Activated CD8-positive, alpha-beta memory T cell treated with anti-CD3 and anti-CD28 coated beads for 36 hours (primary cell): ENCODE data around the gene NAALADL2. TPM values are rescaled to one million over a fixed set of nuclear protein-coding genes. Genes with fewer than 3 reads are reported as not detected.
"Not testable (repeated sequence)": the region's sequence is repeated elsewhere in the genome, so short reads cannot be mapped to it uniquely, and the experiment has no call there.

ENCODE experiments used
- CTCF ChIA-PET: fragments of 350-600 bp; sonication (Branson Sonifier 250); formaldehyde crosslinking; loops from one replicate; lab custom pipeline; 2021; ENCODE audit warnings: antibody characterized with exemption; lab: Charles Lee
- POLR2A ChIA-PET: fragments of 350-600 bp; sonication (Branson Sonifier 250); formaldehyde crosslinking; loops from one replicate; lab custom pipeline; 2021; ENCODE audit warnings: antibody characterized with exemption; lab: Charles Lee
- total RNA-seq, 2 experiments: library from RNA; stranded (reverse); gene quantifications; one replicate each; pipeline ENCODE4 v1.2.3, GENCODE V29; 2021

NAALADL2 gene
- total RNA-seq, 2 experiments from 2014 or later, result not detected

DNA sequence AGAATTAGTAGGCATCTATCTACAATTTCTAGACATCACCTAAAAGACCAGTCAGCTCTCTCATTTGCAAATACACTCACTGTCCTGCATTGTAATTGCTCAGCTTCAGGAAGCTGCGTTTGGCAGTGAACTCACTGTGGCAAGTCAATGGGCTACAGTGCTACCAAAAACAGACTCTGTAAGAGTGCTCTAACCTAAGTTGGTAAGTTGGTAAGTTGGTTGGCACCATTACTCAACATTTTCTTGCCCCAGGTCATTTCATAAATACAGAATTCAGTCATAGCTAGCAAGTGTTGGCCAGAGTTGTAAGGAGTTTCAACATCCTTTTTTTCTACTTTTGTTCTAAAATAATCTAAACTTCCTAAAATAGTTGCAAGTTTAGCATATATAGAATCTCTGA, 466.3 kb downstream of the NAALADL2 start:
- ChIA-PET CTCF (no interaction called here), POLR2A (no interaction called here)

DNA sequence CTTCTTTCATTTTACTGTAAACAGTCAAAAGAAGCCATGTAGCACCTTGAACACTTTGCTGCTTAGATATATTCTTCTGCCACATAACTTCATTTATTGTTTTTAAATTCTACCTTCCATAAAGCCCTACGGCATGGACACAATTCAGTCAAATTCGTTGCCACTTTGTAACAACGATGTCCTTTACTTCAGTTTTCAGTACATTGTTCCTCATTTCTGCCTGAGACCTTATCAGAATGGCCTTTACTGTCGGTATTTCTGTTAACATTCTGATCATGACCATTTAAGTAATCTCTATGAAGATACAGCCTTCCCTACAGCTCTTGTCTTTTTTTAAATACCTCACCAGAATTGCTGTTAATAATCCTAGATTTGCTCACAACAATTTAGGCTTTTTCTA, 466.9 kb downstream of the NAALADL2 start:
- POLR2A ChIA-PET, result no interaction called here
- CTCF ChIA-PET, result no interaction called here

GRCh38 chr3:175329373-175329772, 470.2 kb downstream of the NAALADL2 start:
- ChIA-PET CTCF (no interaction called here), POLR2A (no interaction called here)

DNA sequence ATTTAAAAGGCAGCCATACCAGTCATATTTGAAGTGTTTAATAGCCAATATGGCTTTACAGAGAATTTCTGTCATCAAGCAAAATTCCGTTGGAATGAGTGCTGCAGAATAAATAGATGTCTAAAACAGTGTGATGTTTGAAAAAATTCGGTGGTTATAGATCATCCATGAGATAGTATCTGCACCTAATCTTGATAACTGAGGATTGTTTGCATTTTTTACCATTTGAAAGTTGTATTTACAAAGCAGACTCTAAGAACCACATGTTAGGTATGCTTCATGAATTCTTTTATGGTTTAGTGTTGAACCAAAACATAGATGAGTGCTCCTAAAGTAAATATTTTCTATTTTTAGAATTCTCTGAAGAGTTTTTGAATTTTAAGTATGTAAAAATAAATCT, 476.1 kb downstream of the NAALADL2 start:
- ChIA-PET CTCF (no interaction called here), POLR2A (no interaction called here)

GRCh38 chr3:175336406-175337133, 477.4 kb downstream of the NAALADL2 start:
- ChIA-PET POLR2A (no interaction called here), CTCF (no interaction called here)

DNA sequence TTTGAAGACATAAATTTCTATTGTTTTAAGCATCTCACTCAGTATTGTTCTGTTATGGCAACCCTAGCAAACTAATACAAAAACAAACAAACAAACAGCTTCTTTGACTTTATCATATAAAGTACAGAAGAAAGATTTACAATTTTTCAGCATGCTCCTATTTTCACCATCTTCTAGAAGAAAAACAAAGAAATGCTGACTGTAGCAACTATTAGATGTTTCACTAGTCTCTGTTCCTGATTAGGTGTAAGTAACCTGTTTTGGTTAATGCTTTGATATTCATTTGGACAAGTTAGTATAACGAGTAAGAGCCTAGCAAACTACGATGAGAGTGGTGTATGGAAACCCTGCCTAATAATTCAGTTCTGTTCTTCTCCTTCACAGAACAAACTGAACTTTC, 478.5 kb downstream of the NAALADL2 start:
- CTCF ChIA-PET, result no interaction called here

GRCh38 chr3:175338775-175339535, 479.8 kb downstream of the NAALADL2 start:
- POLR2A ChIA-PET, result no interaction called here
- CTCF ChIA-PET, result no interaction called here

More for the DNA sequence above, 478.5 kb downstream of the NAALADL2 start:
- POLR2A ChIA-PET, result no interaction called here

DNA sequence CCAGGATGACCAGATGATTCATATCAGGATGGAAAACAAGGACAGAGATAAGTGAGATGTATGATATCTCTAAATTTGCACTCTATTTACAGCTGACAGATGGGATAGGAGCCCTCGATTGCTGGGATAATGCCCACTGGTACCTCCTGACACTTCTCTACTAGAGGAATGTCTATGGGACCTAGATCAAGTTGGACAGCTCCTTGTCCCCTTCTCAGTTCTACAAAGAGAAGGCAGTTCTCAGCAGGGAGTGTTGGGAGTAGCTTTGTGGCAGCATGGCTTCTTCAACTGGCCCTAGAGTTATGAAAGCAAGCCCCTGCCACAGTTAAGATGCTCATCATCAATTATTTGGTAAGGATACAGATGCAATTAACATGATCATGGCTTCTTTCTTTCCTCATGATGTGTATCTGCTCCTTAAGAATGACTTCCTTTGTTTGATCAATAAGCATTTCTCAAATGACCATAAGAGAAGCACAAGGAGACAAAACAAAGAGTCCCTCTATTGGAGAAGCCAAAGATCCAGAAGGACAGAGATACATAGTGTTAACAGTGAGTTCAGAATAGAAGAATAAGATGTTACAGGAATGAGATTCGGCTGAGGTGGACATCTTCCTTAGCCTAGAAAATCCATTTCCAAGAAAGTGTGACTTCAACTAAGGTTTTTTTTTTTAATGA, 481.3 kb downstream of the NAALADL2 start:
- CTCF ChIA-PET, result no interaction called here
- POLR2A ChIA-PET, result no interaction called here

DNA sequence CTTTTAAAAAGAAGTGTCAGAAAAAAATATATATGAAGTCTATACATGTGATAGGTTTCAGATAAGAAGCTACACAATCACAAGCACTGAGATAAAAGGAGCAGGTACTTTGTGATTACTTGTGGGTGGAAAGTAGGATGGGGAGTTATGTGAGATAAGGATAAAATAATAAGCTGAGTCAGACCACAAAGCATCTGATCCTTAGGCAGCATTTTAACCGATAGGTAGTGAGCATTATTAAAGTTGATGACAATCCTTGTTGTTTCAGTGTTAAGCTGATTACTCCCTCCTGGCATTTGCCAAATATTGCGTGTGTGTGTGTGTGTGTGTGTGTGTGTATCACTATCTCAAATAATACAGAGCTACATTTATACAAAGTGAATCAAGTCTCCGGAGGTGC, 483.1 kb downstream of the NAALADL2 start:
- POLR2A ChIA-PET, result no interaction called here
- CTCF ChIA-PET, result no interaction called here

DNA sequence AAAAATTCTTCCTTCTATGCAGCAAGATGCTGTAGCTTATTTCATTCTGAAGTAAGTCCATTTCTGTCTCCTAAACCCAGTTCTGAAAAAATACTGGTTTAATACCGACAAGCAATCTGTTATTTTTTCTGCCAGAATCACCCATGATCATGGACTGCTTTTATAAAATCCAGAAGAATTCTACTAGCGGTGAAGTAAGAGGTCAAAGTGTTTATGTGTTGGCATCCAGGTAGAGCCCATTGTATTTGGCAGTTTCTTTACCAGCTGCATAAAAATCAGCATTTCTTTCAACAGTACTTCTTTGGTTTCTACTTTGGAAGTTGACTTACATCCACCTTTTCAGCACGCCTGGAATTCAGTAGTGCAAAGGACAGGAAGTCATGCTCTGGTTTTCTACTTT, 484.8 kb downstream of the NAALADL2 start:
- CTCF ChIA-PET, result no interaction called here
- POLR2A ChIA-PET, result no interaction called here

DNA sequence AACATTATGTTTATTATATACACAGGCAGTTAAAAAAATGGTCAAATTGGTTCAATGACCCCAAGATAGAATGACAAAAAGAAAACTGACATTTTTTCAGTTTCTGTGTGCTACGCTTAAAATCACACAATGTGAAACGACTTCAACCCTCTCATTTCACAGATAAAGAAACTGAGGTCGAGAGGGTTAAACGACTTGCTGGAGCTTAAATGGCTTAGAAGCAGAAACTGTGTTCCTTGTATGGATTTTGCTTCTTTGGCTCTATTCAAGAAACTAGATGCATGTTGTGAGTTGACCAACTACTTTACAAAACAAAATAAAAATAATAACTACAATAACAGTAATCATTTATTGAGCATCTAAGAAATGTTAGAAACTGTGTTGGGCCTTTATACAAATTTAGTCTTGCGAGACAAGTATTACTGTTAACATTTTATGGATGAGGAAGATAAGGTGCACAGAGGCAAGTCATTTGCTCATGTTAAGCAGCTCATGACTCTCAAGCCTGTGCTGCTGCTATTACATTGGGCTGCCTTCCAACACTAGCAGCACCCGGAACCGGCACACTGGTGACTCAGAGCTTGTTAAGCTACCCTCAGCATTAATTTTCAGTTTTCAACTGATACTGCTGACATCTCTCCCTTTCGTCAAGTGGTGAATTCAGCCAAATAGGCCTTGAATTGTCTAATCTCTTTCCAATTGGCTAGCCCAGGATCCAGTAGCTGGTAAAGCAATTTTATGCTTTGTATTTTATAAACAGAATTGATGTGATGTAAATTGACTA, 487.6 kb downstream of the NAALADL2 start:
- ChIA-PET POLR2A (no interaction called here), CTCF (no interaction called here)

DNA sequence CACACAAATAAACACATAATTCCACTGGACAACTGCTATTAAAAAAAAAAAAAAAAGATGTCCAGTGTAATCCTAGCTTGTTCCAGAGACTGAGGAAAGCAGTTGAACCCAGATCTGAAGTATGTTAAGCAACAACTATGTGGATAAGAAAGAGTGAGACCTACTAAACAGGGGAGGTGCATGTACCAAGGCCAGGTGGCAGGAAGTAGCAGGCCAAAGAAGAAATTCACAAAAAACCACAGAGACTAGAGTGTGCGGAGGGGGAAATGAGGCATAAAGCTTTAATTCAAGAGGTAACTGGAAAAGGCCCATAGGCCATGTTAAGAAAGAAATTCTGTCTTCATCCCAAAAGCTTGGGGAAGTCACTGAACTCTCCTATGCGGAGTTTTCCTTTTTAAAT, 490.0 kb downstream of the NAALADL2 start:
- CTCF ChIA-PET, result no interaction called here
- POLR2A ChIA-PET, result no interaction called here

DNA sequence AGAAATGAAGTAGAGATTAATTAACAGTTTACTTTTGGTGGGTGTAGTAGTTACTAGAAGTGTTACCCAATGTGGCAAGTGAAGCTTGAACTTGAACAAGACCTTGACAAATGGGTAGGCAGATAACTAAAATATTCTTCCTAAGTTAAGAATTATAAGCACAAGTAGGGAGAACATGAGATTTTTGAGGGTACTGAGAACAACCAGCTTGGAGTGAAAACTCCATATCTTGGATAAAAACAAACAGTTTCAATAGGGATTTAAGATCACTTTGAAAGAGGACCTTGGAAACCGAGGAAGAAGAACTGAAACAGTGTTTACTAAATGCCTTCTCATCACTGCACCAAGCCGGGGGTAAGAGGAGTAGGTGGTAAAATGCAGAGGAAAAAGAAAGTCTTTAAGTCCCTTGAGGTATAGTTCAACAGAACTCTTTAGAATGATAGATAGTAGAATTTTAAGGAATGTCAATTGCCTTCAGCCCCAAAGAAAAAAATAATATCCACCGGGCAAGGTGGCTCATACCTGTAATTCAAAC, 496.7 kb downstream of the NAALADL2 start:
- ChIA-PET CTCF (no interaction called here), POLR2A (no interaction called here)

DNA sequence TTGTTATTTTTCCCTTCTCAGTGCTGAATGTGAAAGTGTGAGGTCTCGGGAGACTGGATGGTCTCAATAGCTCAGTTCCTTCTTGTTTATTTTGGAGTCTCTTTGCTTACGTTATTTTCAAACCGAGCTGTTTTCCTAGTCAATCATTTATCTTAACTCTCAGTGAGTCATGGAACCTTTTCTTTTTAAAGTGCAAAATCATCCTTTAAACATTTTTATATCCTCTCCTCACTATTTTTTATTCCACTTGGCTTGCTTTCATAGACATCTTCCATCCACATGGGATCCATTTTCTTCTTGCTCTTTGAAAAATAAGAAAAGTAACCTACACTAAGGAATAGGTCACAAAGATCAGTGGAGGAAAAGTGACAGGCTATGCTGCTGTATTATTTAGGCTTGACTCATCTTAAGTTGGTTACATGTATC, 497.8 kb downstream of the NAALADL2 start:
- ChIA-PET CTCF (no interaction called here), POLR2A (no interaction called here)

- CTCF ChIA-PET, result no interaction called here
- POLR2A ChIA-PET, result no interaction called here
Observed at GRCh38 chr3:175357758-175358157, 498.6 kb downstream of the NAALADL2 start.

- ChIA-PET POLR2A (no interaction called here), CTCF (no interaction called here)
Observed at GRCh38 chr3:175358935-175359334, 499.8 kb downstream of the NAALADL2 start.

- CTCF ChIA-PET, POLR2A ChIA-PET: not testable (repeated sequence)
Observed at GRCh38 chr3:175370426-175370825, 511.3 kb downstream of the NAALADL2 start.

GRCh38 chr3:175371187-175371586, 512.1 kb downstream of the NAALADL2 start:
- CTCF ChIA-PET, POLR2A ChIA-PET: not testable (repeated sequence)

- ChIA-PET CTCF (interaction anchor here (0.7 kb wide), 1 partner anchor 911 kb away, joined by 3 read pairs; no protein-coding TSS in a partner anchor), POLR2A (no interaction called here)
Observed at GRCh38 chr3:175374705-175375104, 515.6 kb downstream of the NAALADL2 start.
